ENCODE data around the gene ATP8B2. TPM values are rescaled to one million over a fixed set of nuclear protein-coding genes. Genes with fewer than 3 reads are reported as not detected.
"Not testable (repeated sequence)": the region's sequence is repeated elsewhere in the genome, so short reads cannot be mapped to it uniquely, and the experiment has no call there.

ATP8B2 gene
- total RNA-seq, 1 donor from 2014 or later = 39.5 TPM

GRCh38 chr1:154295408-154296235 is 29.7 kb upstream of the ATP8B2 start:
- H3K4me1 Mint-ChIP-seq (ENCODE audit: unreplicated experiment) = no peaks in the 10 kb centered on the region
- H3K27ac Mint-ChIP-seq = peak overlapping the region; percentile 3
- no peak for TF ChIP-seq CTCF (conservative IDR thresholded peaks at IDR 0.05)
- H3K9me3 Mint-ChIP-seq = peaks cover 5% of the 10 kb centered on the region
- peaks cover 4% of the 10 kb centered on the region for H3K36me3 Mint-ChIP-seq
- H3K27me3 Mint-ChIP-seq = peaks cover 7% of the 10 kb centered on the region
- DNase-seq (ENCODE audit: extremely low spot score, unreplicated experiment) = no peak
- H3K4me3 Mint-ChIP-seq = no peak overlapping the region

GRCh38 chr1:154301582-154301981 is 23.7 kb upstream of the ATP8B2 start:
- Mint-ChIP-seq H3K27ac (no peak overlapping the region), H3K4me1 (ENCODE audit: unreplicated experiment) (no peaks in the 10 kb centered on the region), H3K4me3 (no peak overlapping the region), H3K9me3 (no peaks in the 10 kb centered on the region), H3K27me3 (peaks cover 10% of the 10 kb centered on the region), H3K36me3 (no peaks in the 10 kb centered on the region)
- no peak for DNase-seq (ENCODE audit: extremely low spot score, unreplicated experiment)
- no peak for TF ChIP-seq CTCF (conservative IDR thresholded peaks at IDR 0.05)

- H3K27me3 Mint-ChIP-seq = peaks cover 15% of the 10 kb centered on the region
- no peak overlapping the region for H3K27ac Mint-ChIP-seq
- DNase-seq (ENCODE audit: extremely low spot score, unreplicated experiment) = no peak
- H3K9me3 Mint-ChIP-seq = no peaks in the 10 kb centered on the region
- no peaks in the 10 kb centered on the region for H3K4me1 Mint-ChIP-seq (ENCODE audit: unreplicated experiment)
- no peak overlapping the region for H3K4me3 Mint-ChIP-seq
- no peak for TF ChIP-seq CTCF (conservative IDR thresholded peaks at IDR 0.05)
- no peaks in the 10 kb centered on the region for H3K36me3 Mint-ChIP-seq
These were observed 20.5 kb upstream of the ATP8B2 start for GRCh38 chr1:154304664-154305337.

GRCh38 chr1:154306151-154306550 is 19.2 kb upstream of the ATP8B2 start:
- Mint-ChIP-seq H3K36me3 (no peaks in the 10 kb centered on the region), H3K4me1 (ENCODE audit: unreplicated experiment) (no peaks in the 10 kb centered on the region), H3K4me3 (no peak overlapping the region), H3K9me3 (no peaks in the 10 kb centered on the region), H3K27ac (no peak overlapping the region), H3K27me3 (peaks cover 15% of the 10 kb centered on the region)
- no peak for DNase-seq (ENCODE audit: extremely low spot score, unreplicated experiment)
- no peak for TF ChIP-seq CTCF (conservative IDR thresholded peaks at IDR 0.05)

GRCh38 chr1:154307670-154308270 is 17.6 kb upstream of the ATP8B2 start:
- not testable (repeated sequence) for H3K27ac Mint-ChIP-seq; H3K36me3 Mint-ChIP-seq; DNase-seq (ENCODE audit: extremely low spot score, unreplicated experiment); H3K9me3 Mint-ChIP-seq; H3K4me1 Mint-ChIP-seq (ENCODE audit: unreplicated experiment); H3K4me3 Mint-ChIP-seq
- H3K27me3 Mint-ChIP-seq = peaks cover 15% of the 10 kb centered on the region

GRCh38 chr1:154309136-154309535 is 16.2 kb upstream of the ATP8B2 start:
- H3K4me3 Mint-ChIP-seq, H3K36me3 Mint-ChIP-seq, H3K27ac Mint-ChIP-seq: not testable (repeated sequence)

GRCh38 chr1:154312229-154313065 is 12.9 kb upstream of the ATP8B2 start:
- not testable (repeated sequence) for H3K27ac Mint-ChIP-seq; H3K4me1 Mint-ChIP-seq (ENCODE audit: unreplicated experiment); H3K9me3 Mint-ChIP-seq; H3K4me3 Mint-ChIP-seq; DNase-seq (ENCODE audit: extremely low spot score, unreplicated experiment); H3K27me3 Mint-ChIP-seq; H3K36me3 Mint-ChIP-seq

More at GRCh38 chr1:154309136-154309535, 16.2 kb upstream of the ATP8B2 start:
- H3K4me1 Mint-ChIP-seq (ENCODE audit: unreplicated experiment); DNase-seq (ENCODE audit: extremely low spot score, unreplicated experiment); H3K9me3 Mint-ChIP-seq: not testable (repeated sequence)
- peaks cover 15% of the 10 kb centered on the region for H3K27me3 Mint-ChIP-seq
